Endothelial cell of umbilical vein (primary cell): Measurements from ENCODE around the gene PTPN2.

Source experiments
- GATA2 ChIP-seq: IDR thresholded peaks from 2 replicates; pipeline ENCODE4 v1.7.0; 2011; ENCODE audit warnings: low read depth, mild to moderate bottlenecking, moderate library complexity, mixed read lengths, low read length; ENCODE audit not compliant: insufficient read length, insufficient read depth
- JUN ChIP-seq: IDR thresholded peaks from 2 replicates; pipeline ENCODE4 v1.6.1; 2011; ENCODE audit warnings: borderline replicate concordance, low read depth; ENCODE audit not compliant: insufficient read length, insufficient read depth
- POLR2AphosphoS5 ChIP-seq: IDR thresholded peaks from 2 replicates; pipeline ENCODE4 v1.6.1; 2012; ENCODE audit warnings: low read depth, mild to moderate bottlenecking, control low read depth, low read length, moderate library complexity; ENCODE audit not compliant: insufficient read depth
- TF ChIP-seq, protein P1 (sequence below), 2 donors: IDR thresholded peaks; 1 replicate in 1 of 2; 2 replicates in 1 of 2; pipeline ENCODE4 v1.5.1; 2011; ENCODE audit warnings: low read length in 2 of 2, mild to moderate bottlenecking in 2 of 2, moderate library complexity in 2 of 2, control low read depth in 1 of 2, inconsistent platforms in 1 of 2, low read depth in 1 of 2; ENCODE audit not compliant: insufficient read depth in 1 of 2; ENCODE audit errors: extremely low read depth in 1 of 2
- TF ChIP-seq, protein P2 (sequence below): IDR thresholded peaks from 2 replicates; pipeline ENCODE4 v1.6.1; 2011; ENCODE audit not compliant: insufficient read depth, insufficient read length

DNA sequence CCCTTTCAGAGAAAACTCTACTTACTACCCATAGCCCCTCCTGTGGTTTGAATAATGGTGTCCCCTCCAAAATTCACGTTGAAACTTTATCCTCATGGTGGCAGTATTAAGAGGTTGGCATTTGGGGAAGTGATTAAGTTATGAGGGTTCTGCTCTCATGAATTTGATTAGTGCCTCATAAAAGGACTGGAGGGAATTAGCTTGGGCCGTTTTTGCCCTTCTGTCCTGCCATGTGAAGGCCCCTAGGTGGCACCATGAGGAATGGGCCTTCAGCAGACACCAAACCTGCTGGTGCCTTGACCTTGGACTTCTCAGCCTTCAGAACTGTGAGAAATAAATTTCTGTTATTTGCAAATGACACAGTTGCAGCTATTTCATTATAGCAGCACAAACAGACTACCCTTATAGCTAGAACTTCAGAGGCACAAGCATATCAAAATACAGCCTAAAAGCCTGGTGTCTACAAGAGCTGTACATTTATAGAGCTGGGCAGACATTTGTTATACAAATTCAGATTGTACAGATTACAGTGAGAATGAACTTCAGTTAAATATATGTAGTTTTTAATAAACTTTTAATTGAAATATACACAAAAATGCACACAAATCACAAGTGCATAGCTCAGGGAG, 2.6 kb upstream of the PTPN2 start:
- TF ChIP-seq, protein P1, sequence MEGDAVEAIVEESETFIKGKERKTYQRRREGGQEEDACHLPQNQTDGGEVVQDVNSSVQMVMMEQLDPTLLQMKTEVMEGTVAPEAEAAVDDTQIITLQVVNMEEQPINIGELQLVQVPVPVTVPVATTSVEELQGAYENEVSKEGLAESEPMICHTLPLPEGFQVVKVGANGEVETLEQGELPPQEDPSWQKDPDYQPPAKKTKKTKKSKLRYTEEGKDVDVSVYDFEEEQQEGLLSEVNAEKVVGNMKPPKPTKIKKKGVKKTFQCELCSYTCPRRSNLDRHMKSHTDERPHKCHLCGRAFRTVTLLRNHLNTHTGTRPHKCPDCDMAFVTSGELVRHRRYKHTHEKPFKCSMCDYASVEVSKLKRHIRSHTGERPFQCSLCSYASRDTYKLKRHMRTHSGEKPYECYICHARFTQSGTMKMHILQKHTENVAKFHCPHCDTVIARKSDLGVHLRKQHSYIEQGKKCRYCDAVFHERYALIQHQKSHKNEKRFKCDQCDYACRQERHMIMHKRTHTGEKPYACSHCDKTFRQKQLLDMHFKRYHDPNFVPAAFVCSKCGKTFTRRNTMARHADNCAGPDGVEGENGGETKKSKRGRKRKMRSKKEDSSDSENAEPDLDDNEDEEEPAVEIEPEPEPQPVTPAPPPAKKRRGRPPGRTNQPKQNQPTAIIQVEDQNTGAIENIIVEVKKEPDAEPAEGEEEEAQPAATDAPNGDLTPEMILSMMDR (IDR thresholded peaks at IDR 0.05; ENCODE audit: extremely low read depth in 1 of 2, insufficient read depth in 1 of 2, low read depth in 1 of 2, low read length in 2 of 2): peak; percentile 30 to 38
- no peak for TF ChIP-seq GATA2
- TF ChIP-seq, protein P2, sequence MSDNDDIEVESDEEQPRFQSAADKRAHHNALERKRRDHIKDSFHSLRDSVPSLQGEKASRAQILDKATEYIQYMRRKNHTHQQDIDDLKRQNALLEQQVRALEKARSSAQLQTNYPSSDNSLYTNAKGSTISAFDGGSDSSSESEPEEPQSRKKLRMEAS: no peak
- TF ChIP-seq POLR2AphosphoS5: no peak
- TF ChIP-seq JUN: no peak
